Prostate gland (tissue), 2 donors: ENCODE results near the gene UVRAG. TPM values are rescaled to one million over a fixed set of nuclear protein-coding genes. Genes with fewer than 3 reads are reported as not detected.
"Not testable (repeated sequence)": the region's sequence is repeated elsewhere in the genome, so short reads cannot be mapped to it uniquely, and the experiment has no call there.

Experiments
- DNase-seq: peaks from one replicate; pipeline ENCODE4 v3.0.0-alpha.2; 2019; ENCODE audit warnings: low spot score
- H3K27ac ChIP-seq, 2 donors: fragments of 200-600 bp; sonication (generic); 2 replicates each; pipeline ENCODE4 v1.5.1; 2017 to 2019
- H3K27me3 ChIP-seq: fragments of 200-600 bp; sonication (generic); replicated peaks from 2 replicates; pipeline ENCODE4 v1.5.1; 2019; ENCODE audit not compliant: insufficient read depth
- H3K36me3 ChIP-seq, 2 donors: fragments of 200-600 bp; sonication (generic); 1 replicate in 1 of 2; 2 replicates in 1 of 2; pipeline versions ENCODE4 v1.5.1 to v1.8.1; 2017 to 2019
- H3K4me1 ChIP-seq: fragments of 200-600 bp; sonication (generic); replicated peaks from 2 replicates; pipeline ENCODE4 v1.5.1; 2019
- H3K4me3 ChIP-seq, 2 donors: fragments of 200-600 bp; sonication (generic); 2 replicates each; pipeline ENCODE4 v1.5.1; 2017 to 2019
- H3K9me3 ChIP-seq: fragments of 200-600 bp; sonication (generic); 2 replicates; pipeline ENCODE4 v1.5.1; 2017
- CTCF ChIP-seq, 4 experiments: fragments of 200-600 bp in 2 of 4; fragments of 450-650 bp in 2 of 4; sonication (generic) in 2 of 4; IDR thresholded peaks; 1 replicate in 3 of 4; 2 replicates in 1 of 4; pipeline ENCODE4 v1.5.1; 2016 to 2019; ENCODE audit warnings: antibody characterized with exemption in 4 of 4, mild to moderate bottlenecking in 2 of 4, moderate library complexity in 2 of 4
- POLR2A ChIP-seq: fragments of 450-650 bp; IDR thresholded peaks from one replicate; pipeline ENCODE4 v1.6.1; 2016; ENCODE audit warnings: antibody characterized with exemption, mild to moderate bottlenecking
- POLR2AphosphoS5 ChIP-seq: sonication (generic); formaldehyde crosslinking; IDR thresholded peaks from one replicate; pipeline ENCODE4 v1.6.1; 2017; ENCODE audit warnings: antibody characterized with exemption
- WGBS: methylation state at CpG from one replicate; pipeline ENCODE4 v1.1.5; 2018; 5-methylcytosine and 5-hydroxymethylcytosine counted together
- intact Hi-C: fragments of 100-400 bp; cut with DNase I; formaldehyde crosslinking; loops from one replicate; pipeline ENCODE4 v1.14.2; 2022
- total RNA-seq, 2 donors: library from RNA; depleted of rRNA; stranded (reverse); fragments of >200 nt; gene quantifications; one replicate each; pipeline ENCODE4 v1.1.0, GENCODE V29; 2016

Gene UVRAG
- total RNA-seq, 2 donors from 2014 or later: 13.9 to 25.2 TPM

GRCh38 chr11:75878933-75879332 lies 63.9 kb downstream of the UVRAG start:
- WGBS: 88% methylated on average over 2 of the region's 2 CpGs
- Histone ChIP-seq H3K27ac (no peak overlapping the region), H3K27me3 (no peaks in the 10 kb centered on the region), H3K36me3 (no peaks in the 10 kb centered on the region), H3K4me1 (no peaks in the 10 kb centered on the region), H3K9me3 (no peaks in the 10 kb centered on the region), H3K4me3 (no peak overlapping the region)
- no peak for DNase-seq
- intact Hi-C loops: no loop called here
- no peak for TF ChIP-seq CTCF (IDR thresholded peaks at IDR 0.05)
- no peak for TF ChIP-seq POLR2A
- TF ChIP-seq POLR2AphosphoS5: no peak

GRCh38 chr11:75879737-75880136 lies 64.7 kb downstream of the UVRAG start:
- WGBS: 83% methylated on average over 9 of the region's 9 CpGs
- Histone ChIP-seq H3K27ac (no peak overlapping the region), H3K4me3 (no peak overlapping the region), H3K9me3 (no peaks in the 10 kb centered on the region), H3K27me3 (no peaks in the 10 kb centered on the region), H3K36me3 (no peaks in the 10 kb centered on the region), H3K4me1 (no peaks in the 10 kb centered on the region)
- intact Hi-C loops: no loop called here
- TF ChIP-seq CTCF (IDR thresholded peaks at IDR 0.05) (no peak), POLR2AphosphoS5 (no peak), POLR2A (no peak)
- DNase-seq: no peak

- H3K9me3 ChIP-seq, intact Hi-C loops, DNase-seq, H3K4me3 ChIP-seq, H3K27me3 ChIP-seq, H3K36me3 ChIP-seq, H3K4me1 ChIP-seq, H3K27ac ChIP-seq: not testable (repeated sequence)
- WGBS: 92% methylated on average over 8 of the region's 8 CpGs
These were observed 65.3 kb downstream of the UVRAG start for GRCh38 chr11:75880343-75880742.

GRCh38 chr11:75884321-75884720 lies 69.3 kb downstream of the UVRAG start:
- no peaks in the 10 kb centered on the region for H3K9me3 ChIP-seq
- H3K27me3 ChIP-seq: no peaks in the 10 kb centered on the region
- TF ChIP-seq POLR2AphosphoS5 (no peak), POLR2A (no peak), CTCF (IDR thresholded peaks at IDR 0.05) (no peak)
- no peak overlapping the region for H3K4me3 ChIP-seq
- H3K4me1 ChIP-seq: no peaks in the 10 kb centered on the region
- intact Hi-C loops: no loop called here
- H3K36me3 ChIP-seq: no peaks in the 10 kb centered on the region
- no peak for DNase-seq
- no peak overlapping the region for H3K27ac ChIP-seq

GRCh38 chr11:75888416-75888815 lies 73.4 kb downstream of the UVRAG start:
- Histone ChIP-seq H3K4me3 (no peak overlapping the region), H3K4me1 (no peaks in the 10 kb centered on the region), H3K27ac (no peak overlapping the region), H3K9me3 (no peaks in the 10 kb centered on the region), H3K27me3 (no peaks in the 10 kb centered on the region), H3K36me3 (no peaks in the 10 kb centered on the region)
- intact Hi-C loops: no loop called here
- WGBS: 96% methylated on average over 3 of the region's 3 CpGs
- TF ChIP-seq CTCF (IDR thresholded peaks at IDR 0.05) (no peak), POLR2A (no peak), POLR2AphosphoS5 (no peak)
- no peak for DNase-seq
